SU-DHL-6 (cell line): ENCODE data around the gene PTGDS.

Experiments
- H2AFZ ChIP-seq: fragments of 200-600 bp; sonication (generic); 2 replicates; pipeline ENCODE4 v1.6.1; 2014; ENCODE audit warnings: low read depth, mild to moderate bottlenecking, moderate library complexity, mixed read lengths, antibody characterized with exemption, low read length; ENCODE audit not compliant: severe bottlenecking
- H3F3A ChIP-seq: fragments of 200-600 bp; shearing (Covaris generic); 2 replicates; pipeline ENCODE4 v1.6.0; 2016; ENCODE audit warnings: antibody characterized with exemption, mild to moderate bottlenecking; ENCODE audit not compliant: insufficient read depth
- H3K27ac ChIP-seq: fragments of 200-600 bp; sonication (generic); 2 replicates; pipeline ENCODE4 v1.5.1; 2016; ENCODE audit warnings: low read depth, mild to moderate bottlenecking, low read length, moderate library complexity, mixed read lengths
- H3K27me3 ChIP-seq: fragments of 200-600 bp; sonication (generic), shearing (Covaris generic); 2 replicates; pipeline ENCODE4 v1.6.0; 2014; ENCODE audit warnings: mild to moderate bottlenecking, low read length
- H3K36me3 ChIP-seq: fragments of 200-600 bp; sonication (generic); 2 replicates; pipeline ENCODE4 v1.6.1; 2014; ENCODE audit warnings: mild to moderate bottlenecking, low read length, mixed read lengths
- H3K4me2 ChIP-seq: fragments of 300-600, 200-600 bp; shearing (Covaris generic), sonication (generic); 2 replicates; pipeline ENCODE4 v1.6.0; 2014; ENCODE audit warnings: low read length, low read depth, mild to moderate bottlenecking; ENCODE audit not compliant: poor library complexity, severe bottlenecking
- H3K4me3 ChIP-seq: fragments of 200-600 bp; sonication (generic); 2 replicates; pipeline ENCODE4 v1.5.1; 2014; ENCODE audit warnings: antibody characterized with exemption, low read length, mild to moderate bottlenecking, mixed read lengths; ENCODE audit not compliant: insufficient read depth, poor library complexity, severe bottlenecking
- H3K79me2 ChIP-seq: fragments of 200-600 bp; sonication (generic); 2 replicates; pipeline ENCODE4 v1.6.1; 2014; ENCODE audit warnings: mild to moderate bottlenecking, low read length, moderate library complexity; ENCODE audit not compliant: insufficient read depth
- H3K9ac ChIP-seq: fragments of 200-600 bp; sonication (generic); 2 replicates; pipeline ENCODE4 v1.7.0; 2014; ENCODE audit warnings: mild to moderate bottlenecking, low read length
- H3K9me2 ChIP-seq: fragments of 200-600 bp; sonication (generic); replicated peaks from 2 replicates; pipeline ENCODE4 v1.6.1; 2014; ENCODE audit warnings: low read length; ENCODE audit not compliant: insufficient read depth
- H3K9me3 ChIP-seq: fragments of 200-600 bp; sonication (generic); 2 replicates; pipeline ENCODE4 v1.6.1; 2014; ENCODE audit warnings: low read length, mixed read lengths; ENCODE audit not compliant: insufficient read depth
- H4K20me1 ChIP-seq: fragments of 200-600 bp; sonication (generic); 2 replicates; pipeline ENCODE4 v1.6.1; 2014; ENCODE audit warnings: low read depth, mild to moderate bottlenecking, antibody characterized with exemption, low read length, moderate library complexity, mixed read lengths
- CTCF ChIP-seq: fragments of 200-600 bp; sonication (generic); IDR thresholded peaks from one replicate; pipeline ENCODE4 v1.5.1; 2017; ENCODE audit warnings: antibody characterized with exemption, mild to moderate bottlenecking, low read length, moderate library complexity; ENCODE audit not compliant: insufficient read depth, poor library complexity, severe bottlenecking
- EZH2phosphoT487 ChIP-seq: fragments of 200-600 bp; sonication (generic), shearing (Covaris generic); conservative IDR thresholded peaks from 2 replicates; pipeline ENCODE4 v1.6.1; 2018; ENCODE audit warnings: mild to moderate bottlenecking, antibody characterized with exemption, low read length, moderate library complexity, mixed read lengths

Gene PTGDS

GRCh38 chr9:137011156-137011555 lies 33.9 kb downstream of the PTGDS start:
- TF ChIP-seq CTCF (no peak), EZH2phosphoT487 (no peak)
- H3K27ac ChIP-seq: no peak overlapping the region
- H3K9me2 ChIP-seq: no peaks in the 10 kb centered on the region
- no peaks in the 10 kb centered on the region for H3K27me3 ChIP-seq
- H3K79me2 ChIP-seq: no peaks in the 10 kb centered on the region
- no peak overlapping the region for H3K9ac ChIP-seq
- H3K36me3 ChIP-seq: no peaks in the 10 kb centered on the region
- H3F3A ChIP-seq: no peaks in the 10 kb centered on the region
- no peak overlapping the region for H2AFZ ChIP-seq
- H3K4me3 ChIP-seq: no peak overlapping the region
- H3K9me3 ChIP-seq: no peaks in the 10 kb centered on the region
- no peaks in the 10 kb centered on the region for H4K20me1 ChIP-seq
- H3K4me2 ChIP-seq: no peak overlapping the region

- H4K20me1 ChIP-seq: no peaks in the 10 kb centered on the region
- H3K27ac ChIP-seq: no peak overlapping the region
- H3K4me3 ChIP-seq: no peak overlapping the region
- no peaks in the 10 kb centered on the region for H3F3A ChIP-seq
- no peak overlapping the region for H3K4me2 ChIP-seq
- no peaks in the 10 kb centered on the region for H3K9me2 ChIP-seq
- H3K9me3 ChIP-seq: no peaks in the 10 kb centered on the region
- no peak overlapping the region for H3K9ac ChIP-seq
- no peaks in the 10 kb centered on the region for H3K79me2 ChIP-seq
- no peaks in the 10 kb centered on the region for H3K36me3 ChIP-seq
- TF ChIP-seq CTCF: no peak
- no peak for TF ChIP-seq EZH2phosphoT487
- no peaks in the 10 kb centered on the region for H3K27me3 ChIP-seq
- no peak overlapping the region for H2AFZ ChIP-seq
Measured at GRCh38 chr9:137011907-137012675, 34.8 kb downstream of the PTGDS start.

GRCh38 chr9:137012694-137013570 lies 35.6 kb downstream of the PTGDS start:
- H3K9ac ChIP-seq: no peak overlapping the region
- H4K20me1 ChIP-seq: no peaks in the 10 kb centered on the region
- no peak for TF ChIP-seq CTCF
- H3K9me3 ChIP-seq: no peaks in the 10 kb centered on the region
- no peaks in the 10 kb centered on the region for H3K9me2 ChIP-seq
- H3K4me3 ChIP-seq: no peak overlapping the region
- no peak overlapping the region for H3K27ac ChIP-seq
- H3K27me3 ChIP-seq: no peaks in the 10 kb centered on the region
- no peak overlapping the region for H3K4me2 ChIP-seq
- no peak overlapping the region for H2AFZ ChIP-seq
- no peaks in the 10 kb centered on the region for H3K79me2 ChIP-seq
- no peaks in the 10 kb centered on the region for H3K36me3 ChIP-seq
- H3F3A ChIP-seq: no peaks in the 10 kb centered on the region
